ENCODE results near the gene SGO2.
"Not testable (repeated sequence)": the region's sequence is repeated elsewhere in the genome, so short reads cannot be mapped to it uniquely, and the experiment has no call there.

The SGO2 gene

DNA sequence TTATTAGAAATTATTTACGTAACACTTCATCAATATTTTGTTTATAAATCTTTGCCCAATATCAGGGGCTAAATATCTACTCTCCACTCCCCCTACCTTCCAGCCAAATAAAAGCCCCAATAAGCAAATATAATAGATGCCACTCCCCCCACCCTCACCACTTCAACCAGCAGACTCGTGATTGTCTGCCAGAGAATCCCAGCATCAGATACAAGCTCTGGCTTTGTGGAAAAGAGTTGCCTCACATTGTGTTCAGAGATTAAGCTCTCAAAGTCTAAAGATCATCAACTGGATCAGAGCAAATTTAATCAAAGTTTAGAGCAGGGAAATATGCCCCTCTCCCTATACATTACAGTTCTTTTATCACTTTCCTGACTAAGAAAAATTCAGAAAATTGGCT lies 99.3 kb downstream of the SGO2 start:
- no peak overlapping the region for H3K4me3 ChIP-seq (ENCODE audit: low read depth in 1 of 2, low read length in 2 of 2)
- no peak overlapping the region for H3K9ac ChIP-seq (ENCODE audit: low read length)
- no peaks in the 10 kb centered on the region for H3K36me3 ChIP-seq (ENCODE audit: insufficient read depth, low read length)
- H3K4me1 ChIP-seq (ENCODE audit: insufficient read depth, low read length) = no peaks in the 10 kb centered on the region
- H3K27me3 ChIP-seq (ENCODE audit: control insufficient read depth in 1 of 2, insufficient read depth in 2 of 2, low read length in 2 of 2) = no peaks in the 10 kb centered on the region
- no peak overlapping the region for H3K27ac ChIP-seq (ENCODE audit: low read depth, low read length)
- H3K9me3 ChIP-seq (ENCODE audit: low read length) = no peaks in the 10 kb centered on the region

DNA sequence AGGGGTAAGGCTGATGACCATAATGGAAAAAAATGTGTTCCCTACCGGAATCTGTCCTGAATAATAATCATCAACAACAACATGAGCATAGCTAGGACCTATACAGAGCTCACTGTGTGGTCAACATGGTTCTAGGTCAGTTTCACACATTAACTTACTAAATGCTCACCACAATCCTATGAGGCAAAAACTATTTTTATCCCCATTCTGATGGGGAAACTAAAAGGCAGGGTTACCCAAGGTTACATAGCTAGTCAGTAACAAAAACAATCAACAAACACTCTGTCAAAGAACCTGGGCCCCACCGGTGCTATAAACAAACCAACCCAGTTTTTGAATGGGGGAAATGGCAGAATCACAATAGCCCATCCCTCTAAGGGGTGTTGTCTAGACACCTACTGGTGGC lies 100.0 kb downstream of the SGO2 start:
- no peaks in the 10 kb centered on the region for H3K9me3 ChIP-seq (ENCODE audit: low read length)
- H3K27ac ChIP-seq (ENCODE audit: low read depth, low read length) = no peak overlapping the region
- no peak overlapping the region for H3K9ac ChIP-seq (ENCODE audit: low read length)
- H3K27me3 ChIP-seq (ENCODE audit: control insufficient read depth in 1 of 2, insufficient read depth in 2 of 2, low read length in 2 of 2) = no peaks in the 10 kb centered on the region
- no peaks in the 10 kb centered on the region for H3K4me1 ChIP-seq (ENCODE audit: insufficient read depth, low read length)
- no peaks in the 10 kb centered on the region for H3K36me3 ChIP-seq (ENCODE audit: insufficient read depth, low read length)
- no peak overlapping the region for H3K4me3 ChIP-seq (ENCODE audit: low read depth in 1 of 2, low read length in 2 of 2)

DNA sequence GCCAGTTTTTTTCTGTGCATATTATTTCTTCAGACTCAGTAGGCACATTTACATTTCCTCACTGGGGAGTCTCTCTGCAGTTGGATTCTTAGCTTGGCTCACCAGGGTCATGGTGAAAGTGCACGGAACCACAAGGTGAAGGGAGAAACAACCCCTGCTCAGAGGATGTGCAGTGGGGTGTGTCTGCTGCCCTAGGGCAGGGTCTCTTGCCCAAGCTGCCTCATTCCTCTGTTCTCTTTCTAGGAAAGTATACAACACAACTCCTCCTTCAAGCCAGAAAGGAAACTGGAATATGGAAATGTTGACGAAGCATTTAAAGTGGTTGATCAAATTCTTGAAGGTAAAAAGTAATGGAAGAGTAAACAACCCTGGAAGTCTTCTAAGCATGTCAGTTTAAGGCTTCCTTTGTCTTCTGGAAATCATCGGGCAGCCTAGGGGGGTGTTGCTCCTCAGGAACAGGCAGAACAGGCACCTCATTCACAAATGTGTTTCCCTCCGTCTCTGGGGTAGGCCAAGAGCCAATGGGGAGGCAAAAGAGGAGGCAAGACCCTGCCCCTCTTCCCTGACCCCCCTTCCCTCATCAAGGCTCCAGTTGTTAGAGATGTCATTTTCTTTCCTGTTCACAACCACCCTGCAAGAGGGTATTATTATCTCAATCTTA lies 101.2 kb downstream of the SGO2 start:
- Histone ChIP-seq H3K4me3 (ENCODE audit: low read depth in 1 of 2, low read length in 2 of 2) (no peak overlapping the region), H3K9me3 (ENCODE audit: low read length) (no peaks in the 10 kb centered on the region), H3K9ac (ENCODE audit: low read length) (no peak overlapping the region), H3K27me3 (ENCODE audit: control insufficient read depth in 1 of 2, insufficient read depth in 2 of 2, low read length in 2 of 2) (no peaks in the 10 kb centered on the region), H3K27ac (ENCODE audit: low read depth, low read length) (no peak overlapping the region), H3K4me1 (ENCODE audit: insufficient read depth, low read length) (no peaks in the 10 kb centered on the region), H3K36me3 (ENCODE audit: insufficient read depth, low read length) (no peaks in the 10 kb centered on the region)

DNA sequence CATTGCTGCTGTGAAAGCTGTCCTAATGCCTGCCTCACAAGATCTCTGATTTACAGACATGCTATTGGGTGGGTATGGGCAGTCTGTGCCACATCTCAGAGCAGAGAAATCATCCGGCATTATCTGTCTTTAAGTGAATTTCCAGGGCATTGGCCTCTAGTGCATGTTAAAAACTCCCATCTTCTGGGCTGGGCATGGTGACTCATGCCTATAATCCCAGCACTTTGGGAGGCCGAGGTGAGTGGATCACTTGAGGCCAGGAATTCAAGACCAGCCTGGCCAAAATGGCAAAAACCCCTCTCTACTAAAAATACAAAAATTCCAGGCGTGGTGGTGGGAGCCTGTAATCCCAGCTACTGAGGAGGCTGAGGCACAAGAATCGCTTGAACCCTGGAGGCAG lies 102.5 kb downstream of the SGO2 start:
- not testable (repeated sequence) for H3K9me3 ChIP-seq (ENCODE audit: low read length); H3K27me3 ChIP-seq (ENCODE audit: control insufficient read depth in 1 of 2, insufficient read depth in 2 of 2, low read length in 2 of 2); H3K4me3 ChIP-seq (ENCODE audit: low read depth in 1 of 2, low read length in 2 of 2); H3K27ac ChIP-seq (ENCODE audit: low read depth, low read length); H3K9ac ChIP-seq (ENCODE audit: low read length); H3K4me1 ChIP-seq (ENCODE audit: insufficient read depth, low read length); H3K36me3 ChIP-seq (ENCODE audit: insufficient read depth, low read length)

DNA sequence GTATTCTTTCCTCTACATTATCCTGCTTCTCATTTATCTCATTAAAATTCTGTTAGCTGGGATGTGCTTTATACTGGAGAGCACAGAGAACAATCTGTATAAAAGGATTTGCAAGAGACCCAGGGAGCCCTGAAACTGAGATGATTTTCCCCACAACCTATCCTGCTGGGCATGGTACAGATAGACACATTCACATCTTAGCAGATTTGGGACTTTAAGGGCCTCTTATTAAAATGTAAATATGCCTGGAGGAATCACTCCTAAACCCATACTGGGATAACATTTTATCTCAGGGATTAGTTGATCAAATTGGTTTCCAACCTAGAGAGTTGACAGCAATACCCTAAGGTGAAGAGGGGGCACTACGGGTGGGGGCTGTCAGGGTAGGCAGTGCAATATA lies 105.3 kb downstream of the SGO2 start:
- Histone ChIP-seq H3K36me3 (ENCODE audit: insufficient read depth, low read length) (no peaks in the 10 kb centered on the region), H3K4me1 (ENCODE audit: insufficient read depth, low read length) (no peaks in the 10 kb centered on the region), H3K4me3 (ENCODE audit: low read depth in 1 of 2, low read length in 2 of 2) (no peak overlapping the region), H3K9me3 (ENCODE audit: low read length) (no peaks in the 10 kb centered on the region), H3K27ac (ENCODE audit: low read depth, low read length) (no peak overlapping the region), H3K27me3 (ENCODE audit: control insufficient read depth in 1 of 2, insufficient read depth in 2 of 2, low read length in 2 of 2) (no peaks in the 10 kb centered on the region), H3K9ac (ENCODE audit: low read length) (no peak overlapping the region)

Measured in muscle layer of colon (tissue), 2 donors.